Stomach (tissue), 4 donors: ENCODE measurements around the gene TTLL11.

ENCODE experiments used
- EP300 ChIP-seq: sonication (generic); formaldehyde crosslinking; IDR thresholded peaks from one replicate; pipeline ENCODE4 v1.6.1; 2017; ENCODE audit warnings: antibody characterized with exemption
- POLR2A ChIP-seq, 4 donors: fragments of 450-650 bp; IDR thresholded peaks; one replicate each; pipeline ENCODE4 v1.6.1; 2016; ENCODE audit warnings: antibody characterized with exemption in 4 of 4, control low read depth in 2 of 4, mild to moderate bottlenecking in 1 of 4, moderate library complexity in 1 of 4
- TF ChIP-seq, protein P1 (sequence below), 7 experiments: fragments of 450-650 bp in 4 of 7; fragments of 200-600 bp in 3 of 7; sonication (generic) in 3 of 7; IDR thresholded peaks; one replicate each; pipeline ENCODE4 v1.5.1; 2016 to 2019; ENCODE audit warnings: antibody characterized with exemption in 7 of 7, control low read depth in 2 of 7, mild to moderate bottlenecking in 1 of 7

DNA sequence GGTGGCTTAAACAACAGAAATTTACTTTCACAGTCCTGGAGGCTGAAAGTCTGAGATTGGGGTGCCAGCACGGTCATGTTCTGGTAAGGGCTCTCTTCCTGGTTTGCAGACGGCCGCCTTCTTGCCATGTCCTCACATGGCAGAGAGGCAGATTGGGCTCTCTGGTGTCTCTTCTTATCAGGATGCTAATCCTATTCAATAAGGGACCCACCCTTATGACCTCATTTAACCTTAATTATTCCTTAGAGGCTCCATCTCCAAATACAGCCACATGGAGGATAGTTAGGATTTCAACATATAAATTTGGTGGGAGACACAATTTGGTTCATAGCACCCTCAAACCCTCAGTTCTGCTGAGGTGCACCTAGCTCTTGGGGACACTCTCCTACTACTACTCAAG, 261.2 kb downstream of the TTLL11 start:
- TF ChIP-seq, protein P1, sequence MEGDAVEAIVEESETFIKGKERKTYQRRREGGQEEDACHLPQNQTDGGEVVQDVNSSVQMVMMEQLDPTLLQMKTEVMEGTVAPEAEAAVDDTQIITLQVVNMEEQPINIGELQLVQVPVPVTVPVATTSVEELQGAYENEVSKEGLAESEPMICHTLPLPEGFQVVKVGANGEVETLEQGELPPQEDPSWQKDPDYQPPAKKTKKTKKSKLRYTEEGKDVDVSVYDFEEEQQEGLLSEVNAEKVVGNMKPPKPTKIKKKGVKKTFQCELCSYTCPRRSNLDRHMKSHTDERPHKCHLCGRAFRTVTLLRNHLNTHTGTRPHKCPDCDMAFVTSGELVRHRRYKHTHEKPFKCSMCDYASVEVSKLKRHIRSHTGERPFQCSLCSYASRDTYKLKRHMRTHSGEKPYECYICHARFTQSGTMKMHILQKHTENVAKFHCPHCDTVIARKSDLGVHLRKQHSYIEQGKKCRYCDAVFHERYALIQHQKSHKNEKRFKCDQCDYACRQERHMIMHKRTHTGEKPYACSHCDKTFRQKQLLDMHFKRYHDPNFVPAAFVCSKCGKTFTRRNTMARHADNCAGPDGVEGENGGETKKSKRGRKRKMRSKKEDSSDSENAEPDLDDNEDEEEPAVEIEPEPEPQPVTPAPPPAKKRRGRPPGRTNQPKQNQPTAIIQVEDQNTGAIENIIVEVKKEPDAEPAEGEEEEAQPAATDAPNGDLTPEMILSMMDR (IDR thresholded peaks at IDR 0.05): no peak
- no peak for TF ChIP-seq POLR2A (IDR thresholded peaks at IDR 0.05)
- no peak for TF ChIP-seq EP300
